Right lobe of liver (tissue), 6 donors: ENCODE results near the gene GATM. TPM values are rescaled to one million over a fixed set of nuclear protein-coding genes. Genes with fewer than 3 reads are reported as not detected.
A peak's percentile ranks its signal among the peaks of the same experiment; 100 is the strongest.
"Not testable (repeated sequence)": the region's sequence is repeated elsewhere in the genome, so short reads cannot be mapped to it uniquely, and the experiment has no call there.

Source experiments
- ATAC-seq, 4 donors: fragments of 200-7000 bp; cut with Tn5 transposase; one replicate each; pipeline ENCODE4 v1.9.1; 2020; ENCODE audit warnings: mild to moderate bottlenecking in 4 of 4, moderate library complexity in 4 of 4
- DNase-seq, 3 donors: peaks; one replicate each; pipeline ENCODE4 v3.0.0-alpha.2; 2020
- H3K27ac ChIP-seq, 3 donors: fragments of 200-600 bp; one replicate each; pipeline ENCODE4 v1.8.0; 2022
- H3K27me3 ChIP-seq, 2 donors: fragments of 200-600 bp; one replicate each; pipeline ENCODE4 v1.8.0; 2022
- H3K36me3 ChIP-seq, 4 donors: fragments of 200-600 bp; sonication (generic) in 1 of 4; one replicate each; pipeline versions ENCODE4 v1.5.1 to v1.8.0; 2017 to 2022; ENCODE audit warnings: control low read depth in 1 of 4
- H3K4me1 ChIP-seq, 4 donors: fragments of 200-600 bp; sonication (generic) in 1 of 4; one replicate each; pipeline versions ENCODE4 v1.5.1 to v1.8.0; 2017 to 2022; ENCODE audit warnings: control low read depth in 1 of 4
- H3K4me3 ChIP-seq, 3 donors: fragments of 200-600 bp; one replicate each; pipeline ENCODE4 v1.8.0; 2022
- H3K9me3 ChIP-seq, 4 donors: fragments of 200-600 bp; sonication (generic) in 1 of 4; one replicate each; pipeline versions ENCODE4 v1.5.1 to v1.8.0; 2017 to 2022; ENCODE audit warnings: control low read depth in 1 of 4
- CTCF ChIP-seq, 4 donors: fragments of 200-600 bp in 3 of 4; fragments of 450-650 bp in 1 of 4; IDR thresholded peaks; one replicate each; pipeline versions ENCODE4 v1.5.1 to v1.8.0; 2016 to 2022; ENCODE audit warnings: antibody characterized with exemption in 4 of 4, mild to moderate bottlenecking in 2 of 4
- POLR2A ChIP-seq: fragments of 450-650 bp; IDR thresholded peaks from one replicate; pipeline ENCODE4 v1.6.1; 2017; ENCODE audit warnings: antibody characterized with exemption, mild to moderate bottlenecking
- whole genome bisulfite sequencing: methylation state at CpG from one replicate; pipeline ENCODE4 v1.1.6; 2018; ENCODE audit warnings: low coverage, low lambda C conversion rate; ENCODE audit not compliant: insufficient coverage; ENCODE audit errors: missing lambda C conversion rate; 5-methylcytosine and 5-hydroxymethylcytosine counted together
- intact Hi-C, 2 donors: fragments of 100-400 bp; cut with DNase I; formaldehyde crosslinking; loops; one replicate each; pipeline versions ENCODE4 v1.11.2 to v1.14.1; 2022
- total RNA-seq, 6 experiments: library from RNA; depleted of rRNA in 2 of 6; stranded (reverse); fragments of >200 nt in 2 of 6; fragmentation: NEBNext Ultra II Directional in 3 of 6; extraction: Animal tissue kit (Norgen Biotek cat#: 25700) in 3 of 6; gene quantifications; one replicate each; pipeline versions ENCODE4 v1.1.0 to v1.2.4, GENCODE V29; 2016 to 2023
- donor health status: DM: no; HTN: yes; CAD: no.
- donor health status: DM: no; HTN: no; CAD: no.
- donor health status: DM: no; HTN: no; CAD: no.
- donor health status: DM: no; HTN: yes; CAD: no.
- donor health status: DM: no; HTN: yes; CAD: no.

GATM gene
- total RNA-seq, 6 experiments from 2014 or later: 404 to 1,363 (median 579) TPM

GRCh38 chr15:45373976-45374375, 4.4 kb downstream of the GATM start:
- no peak for ATAC-seq
- WGBS: 32% methylated on average over 2 of the region's 2 CpGs

GRCh38 chr15:45372041-45372995, 6.0 kb downstream of the GATM start:
- WGBS: 39% methylated on average over 7 of the region's 7 CpGs
- no peak overlapping the region for H3K4me3 ChIP-seq
- H3K36me3 ChIP-seq: peaks cover 0 to 25% (median 11%) of the 10 kb centered on the region in 4 donors
- ATAC-seq (peak in 3 of 4 donors; percentile 31 to 43 (median 32)), DNase-seq (no peak)
- H3K4me1 ChIP-seq: peaks cover 0 to 74% (median 22%) of the 10 kb centered on the region in 4 donors
- intact Hi-C loops: no loop called here
- TF ChIP-seq CTCF (IDR thresholded peaks at IDR 0.05) (peak in 1 of 4 donors; percentile 25), POLR2A (no peak)
- no peaks in the 10 kb centered on the region for H3K27me3 ChIP-seq
- H3K27ac ChIP-seq: peak overlapping the region in 1 of 3 donors; percentile 15
- H3K9me3 ChIP-seq: no peaks in the 10 kb centered on the region

More at GRCh38 chr15:45373976-45374375, 4.4 kb downstream of the GATM start:
- no peaks in the 10 kb centered on the region for H3K27me3 ChIP-seq
- peaks cover 0 to 8% (median 4%) of the 10 kb centered on the region in 4 donors for H3K36me3 ChIP-seq
- peaks cover 0 to 74% (median 20%) of the 10 kb centered on the region in 4 donors for H3K4me1 ChIP-seq
- no peak for TF ChIP-seq POLR2A
- no peak for TF ChIP-seq CTCF (IDR thresholded peaks at IDR 0.05)
- no peak for DNase-seq
- H3K4me3 ChIP-seq: peak overlapping the region in 1 of 3 donors; percentile 4
- H3K27ac ChIP-seq: peak overlapping the region in 2 of 3 donors; percentile 15 to 37
- no peaks in the 10 kb centered on the region for H3K9me3 ChIP-seq
- intact Hi-C loops: no loop called here

- ATAC-seq (no peak), DNase-seq (no peak)
- no peak for TF ChIP-seq POLR2A
- TF ChIP-seq CTCF (IDR thresholded peaks at IDR 0.05): no peak
- Histone ChIP-seq H3K27ac (no peak overlapping the region), H3K4me1 (peaks cover 0 to 70% (median 23%) of the 10 kb centered on the region in 4 donors), H3K4me3 (no peak overlapping the region), H3K36me3 (peaks cover 0 to 33% (median 14%) of the 10 kb centered on the region in 4 donors), H3K27me3 (no peaks in the 10 kb centered on the region), H3K9me3 (no peaks in the 10 kb centered on the region)
- WGBS: 75% methylated on average over 1 of the region's 1 CpG
- intact Hi-C loops: no loop called here
Measured at GRCh38 chr15:45371546-45371945, 6.8 kb downstream of the GATM start.

- DNase-seq, ATAC-seq, intact Hi-C loops, H3K9me3 ChIP-seq, H3K27me3 ChIP-seq, H3K27ac ChIP-seq, H3K4me3 ChIP-seq: not testable (repeated sequence)
- 70% methylated on average over 4 of the region's 4 CpGs for WGBS
- H3K4me1 ChIP-seq: peaks cover 0 to 57% (median 24%) of the 10 kb centered on the region in 4 donors
- H3K36me3 ChIP-seq: peaks cover 0 to 48% (median 23%) of the 10 kb centered on the region in 4 donors
Measured at GRCh38 chr15:45370042-45370441, 8.3 kb downstream of the GATM start.

- WGBS: 48% methylated on average over 7 of the region's 7 CpGs
- ATAC-seq: peak in 2 of 4 donors; percentile 16 to 76
Measured at GRCh38 chr15:45367222-45367621, 11.1 kb downstream of the GATM start.

More at GRCh38 chr15:45367222-45367621, 11.1 kb downstream of the GATM start:
- DNase-seq, H3K27ac ChIP-seq, H3K9me3 ChIP-seq, H3K4me3 ChIP-seq, H3K27me3 ChIP-seq, intact Hi-C loops: not testable (repeated sequence)
- Histone ChIP-seq H3K36me3 (peaks cover 0 to 75% (median 33%) of the 10 kb centered on the region in 4 donors), H3K4me1 (peaks cover 0 to 52% (median 22%) of the 10 kb centered on the region in 4 donors)
